ENCODE data around the gene DENND5B. TPM values are rescaled to one million over a fixed set of nuclear protein-coding genes. Genes with fewer than 3 reads are reported as not detected.

DENND5B gene
- total and polyA plus RNA-seq, 10 donors: 4.5 to 42.5 (median 24.6) TPM

GRCh38 chr12:31460024-31460423 lies 130.9 kb downstream of the DENND5B start:
- H3K4me1 ChIP-seq: no peaks in the 10 kb centered on the region
- peaks cover 0 to 8% (median 0%) of the 10 kb centered on the region in 6 donors for H3K36me3 ChIP-seq
- WGBS, 5 donors: 69 to 77% (median 72%) methylated on average over 4 of the region's 4 CpGs
- intact Hi-C loops (cut with DNase I; ENCODE audit: low total_unique reads): no loop called here
- no peak for DNase-seq
- no peak overlapping the region for H3K4me3 ChIP-seq
- no peaks in the 10 kb centered on the region for H3K27me3 ChIP-seq (replicated peaks in 1 of 7)
- TF ChIP-seq POLR2A (IDR thresholded peaks at IDR 0.05) (no peak), CTCF (IDR thresholded peaks at IDR 0.05 in 8 of 11, conservative IDR thresholded peaks at IDR 0.05 in 3 of 11) (no peak), POLR2AphosphoS5 (IDR thresholded peaks at IDR 0.05) (no peak)
- H3K27ac ChIP-seq: no peak overlapping the region
- no peaks in the 10 kb centered on the region for H3K9me3 ChIP-seq

GRCh38 chr12:31456562-31456961 lies 134.4 kb downstream of the DENND5B start:
- no peak overlapping the region for H3K4me3 ChIP-seq
- H3K27me3 ChIP-seq (replicated peaks in 1 of 7): no peaks in the 10 kb centered on the region
- intact Hi-C loops (cut with DNase I; ENCODE audit: low total_unique reads): no loop called here
- no peaks in the 10 kb centered on the region for H3K4me1 ChIP-seq
- H3K27ac ChIP-seq: no peak overlapping the region
- TF ChIP-seq POLR2A (IDR thresholded peaks at IDR 0.05): no peak
- TF ChIP-seq CTCF (IDR thresholded peaks at IDR 0.05 in 8 of 11, conservative IDR thresholded peaks at IDR 0.05 in 3 of 11): no peak
- TF ChIP-seq POLR2AphosphoS5 (IDR thresholded peaks at IDR 0.05): no peak
- DNase-seq: no peak
- WGBS, 5 donors: 94 to 100% (median 98%) methylated on average over 2 of the region's 2 CpGs
- H3K9me3 ChIP-seq: no peaks in the 10 kb centered on the region
- H3K36me3 ChIP-seq: peaks cover 0 to 25% (median 6%) of the 10 kb centered on the region in 6 donors

GRCh38 chr12:31444736-31445135 lies 146.2 kb downstream of the DENND5B start:
- Histone ChIP-seq H3K4me1 (no peaks in the 10 kb centered on the region), H3K4me3 (no peak overlapping the region), H3K27me3 (replicated peaks in 1 of 7) (no peaks in the 10 kb centered on the region), H3K27ac (no peak overlapping the region), H3K36me3 (peaks cover 0 to 37% (median 5%) of the 10 kb centered on the region in 6 donors), H3K9me3 (no peaks in the 10 kb centered on the region)
- 62 to 66% (median 64%) methylated on average over 2 of the region's 2 CpGs for WGBS, 5 donors
- TF ChIP-seq POLR2AphosphoS5 (IDR thresholded peaks at IDR 0.05) (no peak), CTCF (IDR thresholded peaks at IDR 0.05 in 8 of 11, conservative IDR thresholded peaks at IDR 0.05 in 3 of 11) (no peak), POLR2A (IDR thresholded peaks at IDR 0.05) (no peak)
- intact Hi-C loops (cut with DNase I; ENCODE audit: low total_unique reads): no loop called here
- no peak for DNase-seq

GRCh38 chr12:31440586-31440985 lies 150.3 kb downstream of the DENND5B start:
- Histone ChIP-seq H3K4me1 (no peaks in the 10 kb centered on the region), H3K9me3 (no peaks in the 10 kb centered on the region), H3K4me3 (no peak overlapping the region), H3K27me3 (replicated peaks in 1 of 7) (no peaks in the 10 kb centered on the region), H3K27ac (no peak overlapping the region), H3K36me3 (peaks cover 0 to 17% (median 2%) of the 10 kb centered on the region in 6 donors)
- TF ChIP-seq CTCF (IDR thresholded peaks at IDR 0.05 in 8 of 11, conservative IDR thresholded peaks at IDR 0.05 in 3 of 11) (no peak), POLR2AphosphoS5 (IDR thresholded peaks at IDR 0.05) (no peak), POLR2A (IDR thresholded peaks at IDR 0.05) (no peak)
- DNase-seq: no peak
- WGBS, 5 donors: 80 to 91% (median 87%) methylated on average over 4 of the region's 4 CpGs
- intact Hi-C loops (cut with DNase I; ENCODE audit: low total_unique reads): no loop called here
